GM18867 (cell line): ENCODE data around the gene RNU5B-1.
"Not testable (repeated sequence)": the region's sequence is repeated elsewhere in the genome, so short reads cannot be mapped to it uniquely, and the experiment has no call there.

Experiments used
- ATAC-seq: cut with Tn5 transposase; IDR thresholded peaks from one replicate; pipeline ENCODE4 v1.9.1; 2021; ENCODE audit warnings: mild to moderate bottlenecking, moderate library complexity; ENCODE audit not compliant: unreplicated experiment

The RNU5B-1 gene

DNA sequence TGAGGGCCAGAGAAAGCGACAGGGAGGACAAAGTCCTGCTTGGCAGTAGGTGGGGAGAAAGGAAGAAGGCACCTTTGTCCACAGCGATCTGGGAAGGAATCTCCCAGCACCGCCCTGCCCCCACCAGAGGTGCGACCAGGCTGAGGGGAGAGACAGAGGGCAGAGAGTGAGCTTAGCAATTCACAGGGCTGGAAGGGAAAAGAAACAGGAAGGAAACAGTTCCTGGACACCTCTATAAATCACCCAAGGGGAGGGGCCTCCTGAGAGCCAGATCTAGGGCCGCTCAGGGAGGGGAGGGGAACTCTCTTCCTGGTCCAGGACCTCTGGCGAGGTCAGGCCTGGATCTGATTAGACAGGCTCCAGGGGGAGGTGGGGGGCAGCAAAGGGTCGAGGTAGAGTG is 35.4 kb downstream of the RNU5B-1 start:
- ATAC-seq: no peak

DNA sequence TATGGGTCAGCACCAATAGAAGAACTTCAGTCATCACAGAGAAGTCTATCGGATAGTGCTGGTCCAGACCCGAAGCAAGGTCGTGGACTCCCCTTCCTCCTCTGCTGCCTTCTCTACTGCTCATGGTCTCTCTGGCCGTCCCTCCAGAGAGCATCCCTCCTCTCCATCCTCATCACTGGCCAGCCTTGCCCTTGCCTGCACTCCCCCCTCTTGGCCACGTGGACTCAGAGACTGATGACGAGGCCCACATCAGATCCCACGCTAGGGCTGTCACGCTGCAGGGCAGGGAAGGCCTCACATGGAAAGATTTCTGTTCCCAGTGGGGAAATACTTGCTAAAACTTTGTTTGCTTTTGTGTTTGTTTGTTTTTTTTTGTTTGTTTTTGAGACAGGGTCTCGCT is 38.0 kb downstream of the RNU5B-1 start:
- no peak for ATAC-seq

DNA sequence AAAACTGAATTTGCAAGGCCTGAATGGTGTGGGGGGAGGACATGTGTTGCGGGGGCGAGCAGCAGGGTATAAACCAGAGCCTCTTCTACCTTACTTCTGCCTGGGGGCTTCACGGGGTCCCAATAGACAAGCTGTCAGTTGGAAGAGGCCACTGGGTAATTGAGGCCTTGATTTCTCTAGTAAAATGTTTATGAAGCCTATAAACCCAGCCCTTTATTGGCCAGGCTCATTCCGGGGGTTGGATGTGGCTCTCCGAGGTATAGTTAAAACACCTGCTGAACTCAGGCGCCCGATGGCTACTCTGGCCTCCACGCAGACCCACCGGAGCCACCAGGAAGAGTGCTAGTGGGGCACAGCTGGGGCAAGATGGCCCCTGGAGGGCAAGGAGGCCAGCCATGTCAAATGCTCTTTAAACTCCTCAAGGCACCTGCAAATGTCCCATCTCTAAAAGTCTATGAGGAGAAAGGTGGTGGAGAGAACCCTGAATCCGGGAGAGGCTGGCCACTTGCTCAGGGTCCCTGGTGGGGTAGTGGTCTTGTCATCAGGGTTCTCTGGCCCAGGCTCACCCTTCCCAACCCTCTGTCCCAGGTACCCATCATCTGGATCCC is 39.0 kb downstream of the RNU5B-1 start:
- ATAC-seq: no peak

DNA sequence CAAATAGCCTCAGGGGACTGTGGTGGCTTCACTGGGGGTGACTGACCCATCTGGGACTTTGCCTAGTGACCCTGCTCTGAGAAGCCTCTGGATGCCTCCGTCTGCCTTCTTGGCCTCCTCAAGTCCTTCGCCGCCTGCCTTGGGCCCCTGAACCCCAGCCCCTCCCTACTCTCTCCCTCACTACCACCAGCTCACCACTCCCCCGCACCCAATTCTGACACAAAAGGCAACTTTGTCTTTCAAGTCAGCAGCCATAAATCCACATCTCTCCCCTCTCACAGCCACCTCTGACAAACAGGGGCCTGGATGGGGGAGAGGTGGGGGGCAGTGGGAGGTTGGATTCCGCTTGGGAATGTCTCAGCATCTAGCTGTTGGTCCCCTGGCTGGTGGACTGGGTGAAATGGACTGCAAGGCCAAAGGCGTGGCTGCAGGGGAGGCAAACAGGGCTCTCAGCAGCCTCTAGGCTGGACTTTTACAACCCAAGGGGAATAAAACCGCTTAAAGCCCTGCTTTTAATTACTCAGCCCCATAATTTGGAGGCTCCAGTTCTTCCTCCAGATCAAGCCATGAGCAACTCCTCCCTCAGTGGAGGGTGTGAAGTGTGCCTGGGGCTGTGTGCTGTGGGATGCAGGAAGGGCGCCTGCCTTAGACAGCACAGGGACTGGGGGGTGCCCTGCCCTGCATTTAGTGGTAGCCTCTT is 39.9 kb downstream of the RNU5B-1 start:
- ATAC-seq: no peak

DNA sequence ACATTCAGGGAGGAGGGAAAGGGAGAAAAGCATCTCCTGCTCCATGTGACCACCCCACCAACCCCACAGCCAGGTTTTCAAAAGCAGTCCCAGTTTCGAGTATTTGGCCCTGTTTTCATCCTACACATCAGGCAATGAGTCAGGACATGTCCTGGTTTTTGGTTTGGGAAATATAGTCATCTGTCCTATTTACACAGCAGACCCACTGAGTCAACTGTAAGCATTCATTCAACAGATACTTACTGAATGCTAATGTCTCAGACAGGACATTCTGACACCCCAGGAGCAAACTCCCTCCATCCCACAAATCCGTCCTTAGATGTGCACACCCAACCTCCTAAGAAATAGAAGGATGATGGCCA is 40.4 kb downstream of the RNU5B-1 start:
- ATAC-seq: no peak

DNA sequence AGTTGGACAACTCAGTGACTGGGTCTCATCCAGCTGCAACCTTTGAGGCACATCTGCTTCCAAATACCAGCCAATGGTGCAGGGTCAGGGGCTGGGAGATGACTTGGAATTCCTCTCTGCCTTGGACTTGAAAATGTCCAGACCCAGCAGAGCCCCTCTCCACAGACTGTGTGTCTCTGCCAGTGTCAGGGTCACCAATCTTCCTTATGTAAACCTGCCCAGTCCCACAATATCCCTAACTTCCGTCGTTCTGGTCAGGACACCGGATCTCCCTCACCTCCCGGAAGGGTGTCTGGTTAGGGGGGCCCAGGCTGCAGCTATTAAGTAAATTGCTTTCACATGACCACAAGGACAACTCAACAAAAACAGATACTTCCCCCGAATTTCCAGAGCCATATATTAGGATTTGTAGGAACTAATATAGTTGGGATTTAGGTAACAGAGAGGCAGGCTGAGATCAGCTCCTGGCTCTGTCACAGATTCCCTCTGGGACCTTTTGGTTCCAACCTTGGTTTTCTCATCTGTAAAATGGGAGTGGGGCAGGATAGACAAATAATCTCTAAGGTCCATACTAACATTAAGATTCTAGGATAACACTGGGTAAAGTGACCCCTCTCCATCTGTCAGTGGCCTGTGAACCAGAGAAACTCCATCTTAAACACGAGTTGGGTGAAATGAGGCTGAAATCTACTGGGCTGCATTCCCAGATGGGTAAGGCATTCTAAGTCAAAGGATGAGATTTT is 42.5 kb downstream of the RNU5B-1 start:
- ATAC-seq: no peak

DNA sequence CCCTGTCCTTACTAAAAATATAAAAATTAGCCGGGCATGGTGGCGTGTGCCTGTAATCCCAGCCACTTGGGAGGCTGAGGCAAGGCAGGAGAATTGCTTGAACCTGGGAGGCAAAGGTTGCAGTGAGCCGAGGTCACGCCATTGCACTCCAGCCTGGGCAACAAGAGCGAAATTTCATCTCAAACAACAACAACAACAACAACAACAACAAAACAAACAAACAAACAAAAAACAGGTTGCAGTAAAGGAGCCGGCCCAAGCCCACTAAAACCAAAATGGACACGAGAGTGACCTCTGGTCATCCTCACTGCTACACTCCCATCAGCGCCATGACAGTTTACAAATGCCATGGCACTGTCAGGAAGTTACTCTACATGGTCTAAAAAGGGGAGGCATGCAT is 43.3 kb downstream of the RNU5B-1 start:
- not testable (repeated sequence) for ATAC-seq

DNA sequence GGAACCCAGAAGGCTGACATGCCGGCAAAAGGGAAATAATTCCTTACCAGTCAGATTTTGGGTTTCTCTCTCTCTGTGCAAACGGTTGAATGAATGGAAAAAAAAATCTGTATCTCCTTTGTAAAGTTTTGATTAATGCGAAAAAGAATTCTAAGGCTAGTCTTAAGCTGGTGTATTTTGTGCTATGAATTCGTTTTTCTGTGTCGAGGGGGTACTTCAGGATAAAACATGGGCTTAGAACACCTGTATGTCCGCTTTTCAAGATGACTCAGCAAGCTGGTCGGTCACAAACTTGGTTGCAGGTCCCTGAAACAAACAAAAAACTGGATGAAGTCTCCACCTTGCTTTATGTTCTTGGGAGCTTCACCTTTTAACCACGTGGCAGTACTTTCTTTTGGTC is 44.9 kb downstream of the RNU5B-1 start:
- ATAC-seq: no peak

DNA sequence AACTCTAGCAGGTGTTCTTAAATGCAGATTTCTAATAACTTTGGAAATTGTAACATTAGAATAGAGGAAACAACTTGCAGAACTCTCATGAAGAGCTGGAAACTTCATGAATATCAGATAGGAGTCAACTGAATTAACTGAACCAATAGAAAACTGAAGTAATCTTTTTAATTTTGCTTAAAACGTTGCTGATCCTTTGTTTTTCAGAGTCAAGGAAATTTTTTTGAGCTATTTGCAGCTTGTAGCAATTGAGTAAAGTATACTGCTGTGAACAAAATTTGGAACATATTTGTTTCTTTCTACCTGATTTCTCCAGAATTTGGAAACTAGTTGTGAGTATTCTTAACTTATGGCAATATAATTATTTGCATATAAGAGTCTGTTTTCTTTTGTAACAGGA is 47.5 kb downstream of the RNU5B-1 start:
- ATAC-seq: not testable (repeated sequence)
